Colonic mucosa (tissue), 4 donors: ENCODE results near the gene SNX6. TPM values are rescaled to one million over a fixed set of nuclear protein-coding genes. Genes with fewer than 3 reads are reported as not detected.
"Not testable (repeated sequence)": the region's sequence is repeated elsewhere in the genome, so short reads cannot be mapped to it uniquely, and the experiment has no call there.

Source experiments
- DNase-seq: peaks from one replicate; pipeline ENCODE4 v3.0.0-alpha.2; 2020
- H3K27ac ChIP-seq: fragments of 200-600 bp; one replicate; pipeline ENCODE4 v1.8.0; 2021
- H3K27me3 ChIP-seq: fragments of 200-600 bp; one replicate; pipeline ENCODE4 v1.8.0; 2021
- H3K36me3 ChIP-seq: fragments of 200-600 bp; one replicate; pipeline ENCODE4 v1.8.0; 2021
- H3K4me1 ChIP-seq: fragments of 200-600 bp; one replicate; pipeline ENCODE4 v1.8.0; 2021; ENCODE audit warnings: mild to moderate bottlenecking
- H3K4me3 ChIP-seq: fragments of 200-600 bp; one replicate; pipeline ENCODE4 v1.8.0; 2021
- H3K9ac ChIP-seq, 2 donors: one replicate each; pipeline ENCODE4 v1.7.0; 2013; ENCODE audit warnings: control low read depth in 2 of 2, low read depth in 2 of 2, low read length in 2 of 2
- H3K9me3 ChIP-seq: fragments of 200-600 bp; one replicate; pipeline ENCODE4 v1.8.0; 2021
- intact Hi-C: fragments of 100-400 bp; cut with DNase I; formaldehyde crosslinking; loops from one replicate; pipeline ENCODE4 v1.14.1; 2022
- total RNA-seq, 2 donors: library from RNA; stranded (reverse); fragmentation: NEBNext Ultra II Directional in 1 of 2; extraction: Animal tissue kit (Norgen Biotek cat#: 25700) in 1 of 2; gene quantifications; one replicate each; pipeline ENCODE4 v1.2.1, GENCODE V29; 2021
- TF ChIP-seq, protein P1 (sequence below): fragments of 200-600 bp; IDR thresholded peaks from one replicate; pipeline ENCODE4 v1.8.0; 2022; ENCODE audit warnings: antibody characterized with exemption, mild to moderate bottlenecking
- donor health status: healthy.
- donor health status: DM: no; HTN: no; CAD: no.
- donor health status: DM: no; HTN: no; CAD: no.

The SNX6 gene
- total RNA-seq, 2 donors from 2014 or later, result 72.9 to 98.0 TPM

DNA sequence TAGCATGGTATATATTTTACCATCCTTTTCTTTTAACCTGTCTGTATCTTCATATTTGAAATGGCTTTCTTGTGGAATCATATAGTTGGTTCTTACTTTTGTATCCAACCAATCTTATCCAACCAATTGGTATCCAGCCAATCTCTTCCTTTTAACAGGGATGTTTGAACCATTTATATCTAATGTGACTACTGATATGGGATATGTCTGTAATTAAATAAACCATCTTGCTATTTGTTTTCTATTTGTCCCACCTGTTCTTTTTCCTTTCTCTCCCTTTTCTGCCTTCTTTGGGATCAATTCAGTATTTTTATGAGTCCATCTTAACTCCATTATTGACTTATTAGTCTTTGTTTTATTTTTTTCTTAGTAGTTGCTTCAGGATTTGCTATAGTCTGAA, 30.8 kb upstream of the SNX6 start:
- Histone ChIP-seq H3K27ac (no peak overlapping the region), H3K9ac (no peak overlapping the region), H3K36me3 (no peaks in the 10 kb centered on the region), H3K27me3 (no peaks in the 10 kb centered on the region), H3K9me3 (no peaks in the 10 kb centered on the region), H3K4me3 (no peak overlapping the region), H3K4me1 (no peaks in the 10 kb centered on the region)
- TF ChIP-seq, protein P1, sequence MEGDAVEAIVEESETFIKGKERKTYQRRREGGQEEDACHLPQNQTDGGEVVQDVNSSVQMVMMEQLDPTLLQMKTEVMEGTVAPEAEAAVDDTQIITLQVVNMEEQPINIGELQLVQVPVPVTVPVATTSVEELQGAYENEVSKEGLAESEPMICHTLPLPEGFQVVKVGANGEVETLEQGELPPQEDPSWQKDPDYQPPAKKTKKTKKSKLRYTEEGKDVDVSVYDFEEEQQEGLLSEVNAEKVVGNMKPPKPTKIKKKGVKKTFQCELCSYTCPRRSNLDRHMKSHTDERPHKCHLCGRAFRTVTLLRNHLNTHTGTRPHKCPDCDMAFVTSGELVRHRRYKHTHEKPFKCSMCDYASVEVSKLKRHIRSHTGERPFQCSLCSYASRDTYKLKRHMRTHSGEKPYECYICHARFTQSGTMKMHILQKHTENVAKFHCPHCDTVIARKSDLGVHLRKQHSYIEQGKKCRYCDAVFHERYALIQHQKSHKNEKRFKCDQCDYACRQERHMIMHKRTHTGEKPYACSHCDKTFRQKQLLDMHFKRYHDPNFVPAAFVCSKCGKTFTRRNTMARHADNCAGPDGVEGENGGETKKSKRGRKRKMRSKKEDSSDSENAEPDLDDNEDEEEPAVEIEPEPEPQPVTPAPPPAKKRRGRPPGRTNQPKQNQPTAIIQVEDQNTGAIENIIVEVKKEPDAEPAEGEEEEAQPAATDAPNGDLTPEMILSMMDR, result no peak
- DNase-seq, result no peak
- intact Hi-C loops, result no loop called here

DNA sequence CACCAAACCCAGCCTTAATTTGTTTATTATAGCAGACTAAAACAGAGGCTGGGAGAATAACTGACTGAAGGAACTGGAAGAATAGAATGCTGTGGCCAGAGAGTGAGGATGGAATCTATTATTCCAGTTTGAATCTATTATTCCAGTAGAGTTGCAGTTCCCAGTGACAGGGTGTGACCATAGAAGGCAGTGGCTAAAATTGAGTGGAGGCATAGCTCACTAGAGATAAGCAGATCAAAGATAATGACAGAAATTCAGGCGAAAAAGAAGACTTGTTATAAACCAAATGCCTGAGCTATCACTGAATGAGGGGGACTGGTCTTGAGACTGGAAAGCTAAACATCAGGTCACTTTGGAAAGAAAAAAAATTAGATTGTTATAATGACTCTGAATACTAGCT, 26.0 kb upstream of the SNX6 start:
- H3K27ac ChIP-seq, result no peak overlapping the region
- H3K9me3 ChIP-seq, result no peaks in the 10 kb centered on the region
- H3K4me3 ChIP-seq, result no peak overlapping the region
- no peaks in the 10 kb centered on the region for H3K27me3 ChIP-seq
- no peak for DNase-seq
- no peaks in the 10 kb centered on the region for H3K4me1 ChIP-seq
- TF ChIP-seq, protein P1, result no peak
- no peak overlapping the region for H3K9ac ChIP-seq
- intact Hi-C loops, result no loop called here
- H3K36me3 ChIP-seq, result no peaks in the 10 kb centered on the region

DNA sequence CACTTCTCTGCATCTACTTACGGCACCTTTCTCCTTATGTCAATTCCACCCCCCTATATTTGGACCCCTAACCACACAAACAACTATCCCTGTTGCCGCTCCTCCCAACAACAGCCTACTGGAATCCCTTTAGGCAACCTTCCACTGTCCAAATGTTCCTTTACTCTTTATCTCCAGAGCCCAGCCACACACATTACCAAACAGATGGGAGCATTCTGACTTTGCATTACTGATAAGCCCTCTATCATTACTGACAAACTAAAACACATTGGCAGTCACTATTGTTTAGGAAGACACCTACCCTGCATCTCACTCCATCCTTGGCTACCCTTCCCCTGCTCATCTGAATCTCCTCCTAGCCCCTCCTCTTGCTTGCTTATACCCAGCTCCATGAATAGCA, 23.1 kb upstream of the SNX6 start:
- intact Hi-C loops, result not testable (repeated sequence)

DNA sequence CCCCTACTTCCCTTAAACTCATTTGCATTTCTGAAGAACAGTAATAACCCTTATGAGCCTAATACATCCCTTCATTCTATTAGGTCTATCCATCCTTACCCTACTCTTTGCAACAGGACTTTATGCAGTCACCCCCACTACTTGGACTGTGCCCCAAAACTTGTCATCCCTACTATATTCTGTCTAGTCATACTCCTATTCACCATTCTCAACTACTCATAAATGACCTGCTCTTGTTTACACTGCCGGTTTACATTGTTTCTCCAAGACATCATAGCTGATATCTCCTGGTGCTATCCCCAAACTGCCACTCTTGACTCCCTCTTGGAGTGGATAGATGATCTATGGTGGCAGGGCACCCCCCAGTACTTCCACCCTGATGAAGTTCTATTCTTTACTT, 22.4 kb upstream of the SNX6 start:
- H3K9ac ChIP-seq, H3K27ac ChIP-seq, H3K27me3 ChIP-seq, H3K36me3 ChIP-seq, H3K4me1 ChIP-seq, DNase-seq, H3K4me3 ChIP-seq, intact Hi-C loops, H3K9me3 ChIP-seq: not testable (repeated sequence)

More for the DNA sequence above, 23.1 kb upstream of the SNX6 start:
- not testable (repeated sequence) for H3K4me1 ChIP-seq, H3K9ac ChIP-seq, H3K27ac ChIP-seq, DNase-seq, H3K36me3 ChIP-seq, H3K27me3 ChIP-seq, H3K4me3 ChIP-seq, H3K9me3 ChIP-seq

DNA sequence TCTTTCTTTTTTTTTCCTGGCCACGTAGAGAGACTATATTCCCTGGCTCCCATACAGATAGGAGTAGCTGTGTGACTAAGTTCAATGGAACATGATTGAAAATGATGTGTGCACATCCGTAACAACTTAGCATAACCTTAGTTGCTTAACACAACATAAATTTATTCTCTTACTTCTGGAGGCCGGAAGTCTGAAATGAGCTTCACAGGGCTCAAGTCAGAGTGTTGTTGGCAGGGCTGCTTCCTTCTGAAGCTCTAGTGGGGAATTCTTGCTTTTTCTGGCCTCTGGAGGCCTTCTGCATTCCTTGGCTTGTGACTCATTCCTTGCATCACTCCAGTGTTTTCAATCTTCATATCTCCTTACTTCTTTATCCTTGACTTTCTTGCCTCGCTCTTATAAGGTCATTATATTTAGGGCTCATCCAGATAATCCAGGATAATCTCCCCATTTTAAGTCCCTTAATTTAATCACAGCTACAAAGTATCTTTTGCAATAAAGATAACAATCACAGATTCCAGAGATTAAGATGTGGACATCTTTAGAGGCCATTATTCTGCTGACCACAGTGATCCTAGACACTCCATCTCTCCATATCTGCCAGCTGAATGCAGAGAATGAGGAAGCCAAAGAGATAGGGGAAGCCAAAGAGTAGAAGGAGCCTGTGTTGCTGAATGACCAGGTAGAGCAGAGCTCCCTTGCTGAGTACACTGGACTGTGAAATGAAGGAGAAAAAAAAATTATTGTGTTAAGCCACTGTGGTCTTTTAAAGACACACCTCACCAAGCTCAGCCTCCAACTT, 21.0 kb upstream of the SNX6 start:
- intact Hi-C loops, result no loop called here
- DNase-seq, result no peak
- Histone ChIP-seq H3K27ac (no peak overlapping the region), H3K4me1 (no peaks in the 10 kb centered on the region), H3K9ac (no peak overlapping the region), H3K27me3 (no peaks in the 10 kb centered on the region), H3K9me3 (no peaks in the 10 kb centered on the region), H3K4me3 (no peak overlapping the region), H3K36me3 (no peaks in the 10 kb centered on the region)
- TF ChIP-seq, protein P1, result no peak

DNA sequence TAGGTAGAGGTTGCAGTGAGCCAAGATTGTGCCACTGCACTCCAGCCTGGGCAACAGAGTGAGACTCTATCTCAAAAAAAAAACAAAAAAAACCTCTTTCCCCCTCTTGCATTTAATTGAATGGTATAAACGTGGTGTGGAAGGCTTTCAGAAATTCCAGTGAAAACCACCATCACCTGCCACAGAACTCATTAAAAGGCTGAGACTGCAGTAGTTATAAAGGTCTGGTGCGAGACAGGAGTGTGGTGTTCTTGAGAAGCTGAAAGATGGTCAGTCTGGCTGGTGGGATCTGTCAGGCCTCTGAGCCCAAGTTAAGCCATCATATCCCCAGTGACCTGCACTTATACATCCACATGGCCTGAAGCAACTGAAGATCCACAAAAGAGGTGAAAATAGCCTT, 20.1 kb upstream of the SNX6 start:
- DNase-seq, H3K4me3 ChIP-seq, H3K9ac ChIP-seq, H3K27me3 ChIP-seq, H3K9me3 ChIP-seq, H3K27ac ChIP-seq, H3K4me1 ChIP-seq, intact Hi-C loops, H3K36me3 ChIP-seq: not testable (repeated sequence)

DNA sequence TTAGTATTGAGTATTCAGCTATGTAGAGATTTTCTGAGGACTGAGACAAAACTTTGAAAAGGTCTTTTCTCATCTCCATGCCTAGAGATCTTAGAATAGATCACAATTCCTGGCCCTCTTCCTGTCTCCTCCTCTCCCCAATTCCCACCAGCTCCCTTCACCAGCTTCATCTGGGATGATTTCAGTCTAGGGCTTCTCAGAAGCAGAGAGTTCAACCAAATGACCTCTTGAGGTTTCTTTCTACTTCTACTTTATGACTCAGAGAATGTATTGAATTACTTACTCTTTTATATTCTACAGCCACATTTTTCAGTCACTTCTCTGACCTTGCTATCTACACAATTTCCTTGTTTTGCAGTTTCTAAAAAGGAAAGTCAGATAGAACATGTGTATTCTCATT, 19.4 kb upstream of the SNX6 start:
- no peak overlapping the region for H3K27ac ChIP-seq
- H3K27me3 ChIP-seq, result no peaks in the 10 kb centered on the region
- no peak overlapping the region for H3K4me3 ChIP-seq
- no peaks in the 10 kb centered on the region for H3K36me3 ChIP-seq
- intact Hi-C loops, result no loop called here
- no peak for DNase-seq
- H3K9ac ChIP-seq, result no peak overlapping the region
- H3K9me3 ChIP-seq, result no peaks in the 10 kb centered on the region
- TF ChIP-seq, protein P1, result no peak
- H3K4me1 ChIP-seq, result no peaks in the 10 kb centered on the region
